ENCODE results near the gene SMIM24. TPM values are rescaled to one million over a fixed set of nuclear protein-coding genes. Genes with fewer than 3 reads are reported as not detected.

Gene SMIM24
- total RNA-seq, 6 donors from 2014 or later = 1.7 TPM; not detected in 5

GRCh38 chr19:3496392-3497273, 16.3 kb upstream of the SMIM24 start:
- H3K36me3 ChIP-seq = peaks cover 4 to 51% (median 42%) of the 10 kb centered on the region in 4 donors
- DNase-seq = peak in 1 of 2 donors; percentile 72

GRCh38 chr19:3494559-3494958, 14.2 kb upstream of the SMIM24 start:
- Histone ChIP-seq H3K4me1 (peaks cover 2 to 10% (median 6%) of the 10 kb centered on the region in 4 donors), H3K27ac (no peak overlapping the region), H3K4me3 (no peak overlapping the region), H3K27me3 (no peaks in the 10 kb centered on the region), H3K36me3 (peaks cover 4 to 67% (median 53%) of the 10 kb centered on the region in 4 donors), H3K9me3 (no peaks in the 10 kb centered on the region)
- WGBS, 2 donors = 94 to 97% methylated on average over 18 of the region's 18 CpGs
- DNase-seq (peak in 1 of 2 donors; percentile 61), ATAC-seq (ENCODE audit: low FRiP score in 2 of 2) (no peak)
- no peak for TF ChIP-seq CTCF (IDR thresholded peaks at IDR 0.05)
- TF ChIP-seq EP300 (IDR thresholded peaks at IDR 0.05) = no peak
- TF ChIP-seq POLR2AphosphoS5 (IDR thresholded peaks at IDR 0.05) = no peak
- TF ChIP-seq POLR2A (IDR thresholded peaks at IDR 0.05) = no peak

More at GRCh38 chr19:3496392-3497273, 16.3 kb upstream of the SMIM24 start:
- no peak overlapping the region for H3K27ac ChIP-seq
- no peaks in the 10 kb centered on the region for H3K9me3 ChIP-seq
- H3K4me3 ChIP-seq = no peak overlapping the region
- TF ChIP-seq POLR2AphosphoS5 (IDR thresholded peaks at IDR 0.05) (no peak), POLR2A (IDR thresholded peaks at IDR 0.05) (no peak), EP300 (IDR thresholded peaks at IDR 0.05) (no peak), CTCF (IDR thresholded peaks at IDR 0.05) (no peak)
- H3K4me1 ChIP-seq = peaks cover 8 to 21% (median 13%) of the 10 kb centered on the region in 4 donors
- no peak for ATAC-seq (ENCODE audit: low FRiP score in 2 of 2)
- H3K27me3 ChIP-seq = no peaks in the 10 kb centered on the region
- WGBS, 2 donors = 95 to 96% methylated on average over 24 to 29 of the region's 32 CpGs

- TF ChIP-seq EP300 (IDR thresholded peaks at IDR 0.05) = no peak
- TF ChIP-seq POLR2A (IDR thresholded peaks at IDR 0.05) = no peak
- Histone ChIP-seq H3K9me3 (no peaks in the 10 kb centered on the region), H3K4me3 (no peak overlapping the region), H3K27ac (no peak overlapping the region), H3K36me3 (peaks cover 4 to 67% (median 53%) of the 10 kb centered on the region in 4 donors), H3K27me3 (no peaks in the 10 kb centered on the region), H3K4me1 (peaks cover 0 to 5% (median under 1%) of the 10 kb centered on the region in 4 donors)
- DNase-seq (peak in 1 of 2 donors; percentile 72), ATAC-seq (ENCODE audit: low FRiP score in 2 of 2) (peak in 1 of 2 donors; percentile 37)
- WGBS, 2 donors = 83 to 89% methylated on average over 10 to 15 of the region's 15 CpGs
These were observed 13.7 kb upstream of the SMIM24 start for GRCh38 chr19:3494051-3494450.

GRCh38 chr19:3493651-3494050, 13.3 kb upstream of the SMIM24 start:
- H3K4me1 ChIP-seq = peaks cover 0 to under 1% (median 0%) of the 10 kb centered on the region in 4 donors
- no peak overlapping the region for H3K27ac ChIP-seq
- H3K9me3 ChIP-seq = no peaks in the 10 kb centered on the region
- ATAC-seq (ENCODE audit: low FRiP score in 2 of 2) (no peak), DNase-seq (no peak)
- H3K4me3 ChIP-seq = no peak overlapping the region
- H3K27me3 ChIP-seq = no peaks in the 10 kb centered on the region
- WGBS, 2 donors = 93 to 96% methylated on average over 10 to 14 of the region's 14 CpGs
- TF ChIP-seq POLR2AphosphoS5 (IDR thresholded peaks at IDR 0.05) (no peak), EP300 (IDR thresholded peaks at IDR 0.05) (no peak), CTCF (IDR thresholded peaks at IDR 0.05) (no peak), POLR2A (IDR thresholded peaks at IDR 0.05) (no peak)
- H3K36me3 ChIP-seq = peaks cover 4 to 67% (median 53%) of the 10 kb centered on the region in 4 donors

GRCh38 chr19:3492919-3493318, 12.6 kb upstream of the SMIM24 start:
- DNase-seq (peak in 1 of 2 donors; percentile 37), ATAC-seq (ENCODE audit: low FRiP score in 2 of 2) (no peak)
- Histone ChIP-seq H3K27ac (no peak overlapping the region), H3K9me3 (no peaks in the 10 kb centered on the region), H3K36me3 (peaks cover 4 to 67% (median 53%) of the 10 kb centered on the region in 4 donors), H3K27me3 (no peaks in the 10 kb centered on the region), H3K4me3 (no peak overlapping the region), H3K4me1 (no peaks in the 10 kb centered on the region)
- no peak for TF ChIP-seq POLR2AphosphoS5 (IDR thresholded peaks at IDR 0.05)
- no peak for TF ChIP-seq POLR2A (IDR thresholded peaks at IDR 0.05)
- TF ChIP-seq CTCF (IDR thresholded peaks at IDR 0.05) = no peak
- TF ChIP-seq EP300 (IDR thresholded peaks at IDR 0.05) = no peak
- WGBS, 2 donors = 94 to 97% methylated on average over 16 of the region's 16 CpGs
